Neural cell (in vitro differentiated cells): Measurements from ENCODE around the gene RNPEPL1.

ENCODE experiments used
- CTCF ChIP-seq: fragments of 450-650 bp; IDR thresholded peaks from 2 replicates; pipeline ENCODE4 v1.5.1; 2014; ENCODE audit warnings: antibody characterized with exemption, mild to moderate bottlenecking, moderate library complexity; ENCODE audit not compliant: poor library complexity, severe bottlenecking
- EZH2 ChIP-seq: fragments of 200-600, 300-800 bp; shearing (Covaris generic), sonication (generic); IDR thresholded peaks from 2 replicates; pipeline ENCODE4 v1.6.1; 2014; ENCODE audit warnings: antibody characterized with exemption, low read length, borderline replicate concordance, mild to moderate bottlenecking; ENCODE audit not compliant: insufficient read depth, poor library complexity, severe bottlenecking

GRCh38 chr2:240525802-240526201 is 42.5 kb upstream of the RNPEPL1 start:
- TF ChIP-seq CTCF (no peak), EZH2 (no peak)
